ENCODE results near the gene PRR7. TPM values are rescaled to one million over a fixed set of nuclear protein-coding genes. Genes with fewer than 3 reads are reported as not detected.

The PRR7 gene
- polyA plus RNA-seq, 1 donor from 2014 or later: 46.6 TPM

DNA sequence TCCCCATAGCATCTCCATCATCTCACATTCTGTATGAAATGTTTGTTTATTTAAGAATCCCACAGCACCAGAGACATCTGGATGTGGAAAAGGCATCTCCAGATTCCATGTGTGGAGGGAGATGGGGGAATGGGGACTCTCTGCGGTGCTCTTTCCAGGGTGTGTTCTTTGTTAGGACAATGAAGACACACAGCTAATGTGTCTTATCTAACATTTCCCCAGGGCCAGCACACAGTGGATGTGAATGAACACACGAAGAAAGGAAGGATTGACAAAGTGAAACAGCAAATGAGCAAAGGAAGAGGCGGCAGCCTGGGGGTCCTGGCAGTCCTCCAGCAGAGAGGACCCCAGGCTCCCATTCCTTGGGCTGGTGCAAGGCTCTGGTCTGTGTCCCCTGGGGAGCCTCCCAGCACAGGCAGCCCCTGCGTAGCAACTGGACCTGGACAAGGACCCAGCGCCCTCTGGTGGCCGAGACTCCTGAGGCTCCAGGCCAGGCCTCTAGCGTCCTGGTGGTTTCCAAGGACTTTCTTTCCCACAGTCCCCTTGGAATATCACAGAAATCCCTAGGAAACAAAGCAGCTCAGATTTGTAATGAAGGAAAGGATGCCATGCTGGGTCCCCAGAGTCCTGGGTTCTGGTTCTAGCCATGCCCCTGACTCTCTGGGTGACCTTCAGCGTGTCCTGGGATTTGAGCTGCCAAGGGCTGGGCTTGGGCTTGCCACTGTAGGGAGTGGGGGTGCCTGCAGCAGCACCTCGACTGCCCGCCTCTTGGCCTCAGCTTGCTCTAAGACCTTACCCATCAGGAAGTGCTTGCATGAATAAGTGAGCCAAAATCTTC, 54.3 kb downstream of the PRR7 start:
- Histone ChIP-seq H3K36me3 (ENCODE audit: insufficient read depth, low read length) (no peaks in the 10 kb centered on the region), H3K27me3 (ENCODE audit: insufficient read depth, low read depth, low read length) (peaks cover 6% of the 10 kb centered on the region), H3K27ac (ENCODE audit: low read length) (peak overlapping the region; percentile 50), H3K9me3 (ENCODE audit: low read length) (no peaks in the 10 kb centered on the region), H3K79me2 (replicated peaks; ENCODE audit: insufficient read depth, low read length) (peaks cover 11% of the 10 kb centered on the region), H4K20me1 (ENCODE audit: insufficient read depth) (no peaks in the 10 kb centered on the region), H3K4me3 (ENCODE audit: low read length) (no peak overlapping the region), H3K4me2 (ENCODE audit: low read length) (no peak overlapping the region), H2AFZ (ENCODE audit: low read depth, low read length) (no peak overlapping the region), H3K9me2 (ENCODE audit: insufficient read depth, low read length) (no peaks in the 10 kb centered on the region), H3K9ac (ENCODE audit: low read length) (peak overlapping the region; percentile 51), H3F3A (ENCODE audit: insufficient read depth, low read length, poor library complexity, severe bottlenecking) (no peaks in the 10 kb centered on the region)
- TF ChIP-seq SMC3 (conservative IDR thresholded peaks at IDR 0.05; ENCODE audit: poor library complexity) (peak; percentile 96), POLR2AphosphoS5 (IDR thresholded peaks at IDR 0.05) (peak; percentile 31), EZH2 (IDR thresholded peaks at IDR 0.05; ENCODE audit: borderline replicate concordance, insufficient read depth, low read length, poor library complexity, severe bottlenecking) (no peak), EP300 (conservative IDR thresholded peaks at IDR 0.05; ENCODE audit: poor library complexity, severe bottlenecking) (peak; percentile 30), MXI1 (conservative IDR thresholded peaks at IDR 0.05; ENCODE audit: poor library complexity, severe bottlenecking) (peak; percentile 23), RAD21 (conservative IDR thresholded peaks at IDR 0.05) (peak; percentile 91), TAF1 (IDR thresholded peaks at IDR 0.05; ENCODE audit: low read depth) (no peak)
- TF ChIP-seq, protein P1, sequence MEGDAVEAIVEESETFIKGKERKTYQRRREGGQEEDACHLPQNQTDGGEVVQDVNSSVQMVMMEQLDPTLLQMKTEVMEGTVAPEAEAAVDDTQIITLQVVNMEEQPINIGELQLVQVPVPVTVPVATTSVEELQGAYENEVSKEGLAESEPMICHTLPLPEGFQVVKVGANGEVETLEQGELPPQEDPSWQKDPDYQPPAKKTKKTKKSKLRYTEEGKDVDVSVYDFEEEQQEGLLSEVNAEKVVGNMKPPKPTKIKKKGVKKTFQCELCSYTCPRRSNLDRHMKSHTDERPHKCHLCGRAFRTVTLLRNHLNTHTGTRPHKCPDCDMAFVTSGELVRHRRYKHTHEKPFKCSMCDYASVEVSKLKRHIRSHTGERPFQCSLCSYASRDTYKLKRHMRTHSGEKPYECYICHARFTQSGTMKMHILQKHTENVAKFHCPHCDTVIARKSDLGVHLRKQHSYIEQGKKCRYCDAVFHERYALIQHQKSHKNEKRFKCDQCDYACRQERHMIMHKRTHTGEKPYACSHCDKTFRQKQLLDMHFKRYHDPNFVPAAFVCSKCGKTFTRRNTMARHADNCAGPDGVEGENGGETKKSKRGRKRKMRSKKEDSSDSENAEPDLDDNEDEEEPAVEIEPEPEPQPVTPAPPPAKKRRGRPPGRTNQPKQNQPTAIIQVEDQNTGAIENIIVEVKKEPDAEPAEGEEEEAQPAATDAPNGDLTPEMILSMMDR (IDR thresholded peaks at IDR 0.05; ENCODE audit: poor library complexity, severe bottlenecking): peak; percentile 97
- TF ChIP-seq, protein P2, sequence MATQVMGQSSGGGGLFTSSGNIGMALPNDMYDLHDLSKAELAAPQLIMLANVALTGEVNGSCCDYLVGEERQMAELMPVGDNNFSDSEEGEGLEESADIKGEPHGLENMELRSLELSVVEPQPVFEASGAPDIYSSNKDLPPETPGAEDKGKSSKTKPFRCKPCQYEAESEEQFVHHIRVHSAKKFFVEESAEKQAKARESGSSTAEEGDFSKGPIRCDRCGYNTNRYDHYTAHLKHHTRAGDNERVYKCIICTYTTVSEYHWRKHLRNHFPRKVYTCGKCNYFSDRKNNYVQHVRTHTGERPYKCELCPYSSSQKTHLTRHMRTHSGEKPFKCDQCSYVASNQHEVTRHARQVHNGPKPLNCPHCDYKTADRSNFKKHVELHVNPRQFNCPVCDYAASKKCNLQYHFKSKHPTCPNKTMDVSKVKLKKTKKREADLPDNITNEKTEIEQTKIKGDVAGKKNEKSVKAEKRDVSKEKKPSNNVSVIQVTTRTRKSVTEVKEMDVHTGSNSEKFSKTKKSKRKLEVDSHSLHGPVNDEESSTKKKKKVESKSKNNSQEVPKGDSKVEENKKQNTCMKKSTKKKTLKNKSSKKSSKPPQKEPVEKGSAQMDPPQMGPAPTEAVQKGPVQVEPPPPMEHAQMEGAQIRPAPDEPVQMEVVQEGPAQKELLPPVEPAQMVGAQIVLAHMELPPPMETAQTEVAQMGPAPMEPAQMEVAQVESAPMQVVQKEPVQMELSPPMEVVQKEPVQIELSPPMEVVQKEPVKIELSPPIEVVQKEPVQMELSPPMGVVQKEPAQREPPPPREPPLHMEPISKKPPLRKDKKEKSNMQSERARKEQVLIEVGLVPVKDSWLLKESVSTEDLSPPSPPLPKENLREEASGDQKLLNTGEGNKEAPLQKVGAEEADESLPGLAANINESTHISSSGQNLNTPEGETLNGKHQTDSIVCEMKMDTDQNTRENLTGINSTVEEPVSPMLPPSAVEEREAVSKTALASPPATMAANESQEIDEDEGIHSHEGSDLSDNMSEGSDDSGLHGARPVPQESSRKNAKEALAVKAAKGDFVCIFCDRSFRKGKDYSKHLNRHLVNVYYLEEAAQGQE (IDR thresholded peaks at IDR 0.05; ENCODE audit: borderline replicate concordance): no peak

- H3K36me3 ChIP-seq (ENCODE audit: insufficient read depth, low read length): no peaks in the 10 kb centered on the region
- no peak overlapping the region for H2AFZ ChIP-seq (ENCODE audit: low read depth, low read length)
- H3K4me2 ChIP-seq (ENCODE audit: low read length): no peak overlapping the region
- no peaks in the 10 kb centered on the region for H4K20me1 ChIP-seq (ENCODE audit: insufficient read depth)
- H3K4me3 ChIP-seq (ENCODE audit: low read length): no peak overlapping the region
- TF ChIP-seq EZH2 (IDR thresholded peaks at IDR 0.05; ENCODE audit: borderline replicate concordance, insufficient read depth, low read length, poor library complexity, severe bottlenecking) (no peak), SMC3 (conservative IDR thresholded peaks at IDR 0.05; ENCODE audit: poor library complexity) (no peak), EP300 (conservative IDR thresholded peaks at IDR 0.05; ENCODE audit: poor library complexity, severe bottlenecking) (no peak), POLR2AphosphoS5 (IDR thresholded peaks at IDR 0.05) (no peak), TAF1 (IDR thresholded peaks at IDR 0.05; ENCODE audit: low read depth) (no peak), RAD21 (conservative IDR thresholded peaks at IDR 0.05) (no peak), MXI1 (conservative IDR thresholded peaks at IDR 0.05; ENCODE audit: poor library complexity, severe bottlenecking) (no peak)
- TF ChIP-seq, protein P2 (IDR thresholded peaks at IDR 0.05; ENCODE audit: borderline replicate concordance): no peak
- TF ChIP-seq, protein P1 (IDR thresholded peaks at IDR 0.05; ENCODE audit: poor library complexity, severe bottlenecking): no peak
- H3K9ac ChIP-seq (ENCODE audit: low read length): peak overlapping the region; percentile 40
- no peaks in the 10 kb centered on the region for H3F3A ChIP-seq (ENCODE audit: insufficient read depth, low read length, poor library complexity, severe bottlenecking)
- peaks cover 2% of the 10 kb centered on the region for H3K79me2 ChIP-seq (replicated peaks; ENCODE audit: insufficient read depth, low read length)
- H3K9me3 ChIP-seq (ENCODE audit: low read length): no peaks in the 10 kb centered on the region
- H3K27ac ChIP-seq (ENCODE audit: low read length): no peak overlapping the region
- peaks cover 6% of the 10 kb centered on the region for H3K27me3 ChIP-seq (ENCODE audit: insufficient read depth, low read depth, low read length)
- H3K9me2 ChIP-seq (ENCODE audit: insufficient read depth, low read length): no peaks in the 10 kb centered on the region
Observed at GRCh38 chr5:177501874-177502678, 55.5 kb downstream of the PRR7 start.
